DOHH2 (cell line): ENCODE data around the gene CMKLR1.

Experiments
- H3F3A ChIP-seq: fragments of 200-600 bp; sonication (generic), shearing (Covaris generic); 2 replicates; pipeline ENCODE4 v1.6.0; 2016; ENCODE audit warnings: antibody characterized with exemption, mild to moderate bottlenecking; ENCODE audit not compliant: control insufficient read depth, insufficient read depth
- H3K27ac ChIP-seq: fragments of 200-600 bp; sonication (generic); 2 replicates; pipeline ENCODE4 v1.5.1; 2014; ENCODE audit warnings: low read depth, mild to moderate bottlenecking, low read length, moderate library complexity
- H3K27me3 ChIP-seq: fragments of 200-600 bp; sonication (generic); 2 replicates; pipeline ENCODE4 v1.6.1; 2014; ENCODE audit warnings: mild to moderate bottlenecking, low read length, mixed read lengths; ENCODE audit not compliant: control insufficient read depth
- H3K36me3 ChIP-seq: fragments of 200-600 bp; sonication (generic); 2 replicates; pipeline ENCODE4 v1.6.1; 2014; ENCODE audit warnings: mild to moderate bottlenecking, low read length, moderate library complexity, mixed read lengths; ENCODE audit not compliant: control insufficient read depth
- H3K4me1 ChIP-seq: fragments of 200-600 bp; sonication (generic); 2 replicates; pipeline ENCODE4 v1.6.1; 2014; ENCODE audit warnings: mild to moderate bottlenecking, low read length, mixed read lengths; ENCODE audit not compliant: control insufficient read depth
- H3K4me2 ChIP-seq: fragments of 200-600 bp; sonication (generic); 2 replicates; pipeline ENCODE4 v1.6.0; 2014; ENCODE audit warnings: mild to moderate bottlenecking, low read length, moderate library complexity
- H3K4me3 ChIP-seq: fragments of 200-600 bp; sonication (generic); 2 replicates; pipeline ENCODE4 v1.5.1; 2014; ENCODE audit warnings: mild to moderate bottlenecking, low read length, mixed read lengths
- H3K79me2 ChIP-seq: fragments of 200-600 bp; sonication (generic); 2 replicates; pipeline ENCODE4 v1.6.1; 2014; ENCODE audit warnings: mild to moderate bottlenecking, low read length, mixed read lengths; ENCODE audit not compliant: control insufficient read depth
- H3K9me2 ChIP-seq: fragments of 200-600 bp; sonication (generic); replicated peaks from 2 replicates; pipeline ENCODE4 v1.6.1; 2014; ENCODE audit warnings: mild to moderate bottlenecking, low read length, mixed read lengths; ENCODE audit not compliant: control insufficient read depth
- H3K9me3 ChIP-seq: fragments of 200-600 bp; sonication (generic); 2 replicates; pipeline ENCODE4 v1.6.1; 2014; ENCODE audit warnings: antibody characterized with exemption, low read length, mixed read lengths; ENCODE audit not compliant: control insufficient read depth, insufficient read depth
- H4K20me1 ChIP-seq: fragments of 200-600 bp; sonication (generic); 2 replicates; pipeline ENCODE4 v1.6.0; 2014; ENCODE audit warnings: low read depth, mild to moderate bottlenecking, antibody characterized with exemption, low read length, moderate library complexity; ENCODE audit not compliant: control insufficient read depth, insufficient read depth
- CTCF ChIP-seq: fragments of 200-600 bp; sonication (generic); IDR thresholded peaks from one replicate; pipeline ENCODE4 v1.5.1; 2014; ENCODE audit warnings: antibody characterized with exemption, mild to moderate bottlenecking, low read depth, low read length; ENCODE audit not compliant: poor library complexity, severe bottlenecking
- EZH2phosphoT487 ChIP-seq: fragments of 200-600 bp; sonication (generic); IDR thresholded peaks from 2 replicates; pipeline ENCODE4 v1.6.1; 2017; ENCODE audit warnings: borderline replicate concordance, mild to moderate bottlenecking, antibody characterized with exemption, low read length, moderate library complexity, mixed read lengths

CMKLR1 gene

GRCh38 chr12:108337235-108338223 lies 1.6 kb downstream of the CMKLR1 start:
- TF ChIP-seq EZH2phosphoT487 (no peak), CTCF (peak; percentile 82)
- Histone ChIP-seq H3K4me1 (no peaks in the 10 kb centered on the region), H3K36me3 (no peaks in the 10 kb centered on the region), H3F3A (no peaks in the 10 kb centered on the region), H3K4me2 (no peak overlapping the region), H4K20me1 (no peaks in the 10 kb centered on the region), H3K79me2 (no peaks in the 10 kb centered on the region), H3K9me2 (no peaks in the 10 kb centered on the region), H3K27me3 (peaks cover 31% of the 10 kb centered on the region), H3K9me3 (no peaks in the 10 kb centered on the region), H3K4me3 (no peak overlapping the region), H3K27ac (no peak overlapping the region)

GRCh38 chr12:108335349-108336119 lies 3.6 kb downstream of the CMKLR1 start:
- Histone ChIP-seq H3K9me3 (no peaks in the 10 kb centered on the region), H3K27ac (no peak overlapping the region), H4K20me1 (no peaks in the 10 kb centered on the region), H3K9me2 (no peaks in the 10 kb centered on the region), H3K36me3 (no peaks in the 10 kb centered on the region), H3K4me1 (no peaks in the 10 kb centered on the region), H3K27me3 (peaks cover 28% of the 10 kb centered on the region), H3K79me2 (no peaks in the 10 kb centered on the region), H3F3A (no peaks in the 10 kb centered on the region), H3K4me3 (no peak overlapping the region), H3K4me2 (no peak overlapping the region)
- TF ChIP-seq EZH2phosphoT487, result no peak
- TF ChIP-seq CTCF, result no peak

GRCh38 chr12:108333898-108334699 lies 5.0 kb downstream of the CMKLR1 start:
- Histone ChIP-seq H3K36me3 (no peaks in the 10 kb centered on the region), H3K9me3 (no peaks in the 10 kb centered on the region), H3K27ac (no peak overlapping the region), H3K27me3 (peaks cover 15% of the 10 kb centered on the region), H3K4me2 (no peak overlapping the region), H4K20me1 (no peaks in the 10 kb centered on the region), H3K9me2 (no peaks in the 10 kb centered on the region), H3K4me1 (no peaks in the 10 kb centered on the region), H3K4me3 (no peak overlapping the region), H3F3A (no peaks in the 10 kb centered on the region), H3K79me2 (no peaks in the 10 kb centered on the region)
- TF ChIP-seq EZH2phosphoT487, result no peak
- no peak for TF ChIP-seq CTCF
